GM18505 (cell line): ENCODE data around the gene EEF1AKMT3.

Experiments used
- ATAC-seq: cut with Tn5 transposase; IDR thresholded peaks from one replicate; pipeline ENCODE4 v1.9.1; 2021; ENCODE audit not compliant: unreplicated experiment
- POLR2A ChIP-seq: IDR thresholded peaks from 4 replicates; pipeline ENCODE4 v1.6.1; 2011; ENCODE audit warnings: borderline replicate concordance; ENCODE audit not compliant: insufficient read depth, insufficient read length; ENCODE audit errors: extremely low read depth

Gene EEF1AKMT3

DNA sequence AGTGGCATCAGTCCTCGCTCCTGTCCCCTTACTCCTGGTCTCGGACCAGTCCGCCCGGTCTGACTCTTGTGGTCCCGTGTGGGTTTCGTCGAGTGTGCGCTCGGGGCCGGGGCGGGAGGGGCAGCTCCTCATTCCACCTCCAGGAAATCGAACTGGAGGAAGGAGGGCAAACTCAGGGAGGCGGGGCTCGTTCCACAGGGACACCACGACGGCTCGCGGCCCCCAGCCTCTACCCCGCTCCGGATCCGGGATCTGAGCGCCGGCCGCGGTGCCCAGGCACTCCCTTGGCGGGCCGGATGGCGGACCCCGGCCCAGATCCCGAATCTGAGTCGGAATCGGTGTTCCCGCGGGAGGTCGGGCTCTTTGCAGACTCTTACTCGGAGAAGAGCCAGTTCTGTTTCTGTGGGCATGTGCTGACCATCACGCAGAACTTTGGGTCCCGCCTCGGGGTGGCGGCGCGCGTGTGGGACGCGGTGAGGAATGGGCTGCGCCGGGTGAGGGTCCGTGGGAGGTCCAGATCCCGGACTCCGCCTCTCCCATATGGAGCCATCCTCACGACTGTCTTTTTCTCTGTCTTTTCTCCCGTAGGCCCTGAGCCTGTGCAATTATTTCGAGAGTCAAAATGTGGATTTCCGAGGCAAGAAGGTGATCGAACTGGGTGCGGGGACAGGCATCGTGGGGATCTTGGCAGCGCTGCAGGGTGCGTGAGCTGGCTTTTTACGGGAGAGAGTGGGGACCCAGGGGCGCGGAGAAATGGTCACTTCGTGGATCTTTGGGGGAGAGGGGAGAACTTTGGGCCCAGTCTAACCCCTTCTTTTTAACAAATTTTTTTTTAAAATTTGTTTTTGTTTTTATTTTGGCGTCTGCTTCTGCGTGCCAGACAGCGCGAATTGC is at the start of gene EEF1AKMT3:
TSS of gene EEF1AKMT3 (plus strand) at position 186 of the 894 bp plus-strand sequence. CDS start at position 297, 111 bp downstream.
- TF ChIP-seq POLR2A: no peak
- no peak for ATAC-seq

DNA sequence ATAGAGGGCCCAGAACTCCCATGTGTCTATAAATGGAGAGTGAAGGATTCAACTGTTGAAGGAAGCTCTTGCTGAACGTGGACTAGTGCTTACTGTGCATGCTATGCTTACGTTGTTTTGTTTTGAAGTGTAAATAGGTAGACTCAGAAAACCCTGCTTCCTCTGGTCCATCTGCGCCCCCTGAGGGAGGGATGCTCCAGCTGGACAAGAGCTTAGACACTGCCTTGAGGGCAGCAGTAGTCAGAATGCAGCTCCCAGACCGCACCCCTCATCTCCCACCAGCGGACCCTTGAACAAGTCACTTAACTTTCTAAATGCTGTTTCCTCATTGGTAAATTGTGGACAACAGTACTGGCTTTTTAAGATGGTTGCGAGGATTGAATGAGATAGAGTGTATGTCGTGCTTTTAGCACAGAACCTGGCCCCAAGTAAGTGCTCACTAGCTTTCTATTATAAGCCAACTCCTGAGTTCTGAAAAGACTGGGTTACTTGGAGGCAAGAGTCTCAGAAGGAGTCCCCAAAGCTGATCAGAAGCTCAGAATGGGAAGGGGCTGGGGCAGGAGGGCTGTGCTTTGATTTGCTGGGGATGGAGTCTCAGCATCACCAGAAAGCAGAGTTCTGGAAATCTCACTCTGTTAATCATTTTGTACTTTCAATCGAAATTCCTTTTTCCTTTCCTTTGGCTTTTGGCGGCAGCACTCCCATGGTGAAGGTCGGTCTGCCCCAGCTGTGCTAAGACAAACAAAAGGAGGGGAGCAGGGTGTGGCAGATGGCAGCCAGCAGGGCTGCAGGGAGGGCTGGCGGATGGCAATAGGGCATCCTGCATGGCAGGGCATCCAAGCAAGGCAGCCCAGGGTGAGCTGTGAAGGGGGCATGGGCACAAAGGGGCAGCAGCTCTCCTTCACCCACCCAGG is 49.4 kb upstream of the EEF1AKMT3 start:
- no peak for TF ChIP-seq POLR2A

DNA sequence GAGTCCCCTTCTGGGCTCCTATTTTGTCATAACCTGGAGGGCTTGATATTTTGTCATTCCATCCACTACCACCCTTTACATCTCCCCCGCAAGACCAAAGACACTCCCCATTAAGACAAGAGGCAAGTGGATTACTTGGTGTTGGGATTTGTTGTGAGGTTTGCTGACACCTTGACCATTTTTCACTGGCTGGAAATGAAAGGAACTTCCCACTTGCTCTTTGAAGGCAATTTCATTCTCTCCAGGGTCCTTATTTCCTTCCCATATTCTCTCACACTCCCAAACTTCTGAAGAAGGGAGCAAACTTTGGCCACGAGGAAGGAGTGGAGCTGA is 48.8 kb upstream of the EEF1AKMT3 start:
- no peak for TF ChIP-seq POLR2A
- no peak for ATAC-seq

More for the DNA sequence above, 49.4 kb upstream of the EEF1AKMT3 start:
- ATAC-seq: no peak

DNA sequence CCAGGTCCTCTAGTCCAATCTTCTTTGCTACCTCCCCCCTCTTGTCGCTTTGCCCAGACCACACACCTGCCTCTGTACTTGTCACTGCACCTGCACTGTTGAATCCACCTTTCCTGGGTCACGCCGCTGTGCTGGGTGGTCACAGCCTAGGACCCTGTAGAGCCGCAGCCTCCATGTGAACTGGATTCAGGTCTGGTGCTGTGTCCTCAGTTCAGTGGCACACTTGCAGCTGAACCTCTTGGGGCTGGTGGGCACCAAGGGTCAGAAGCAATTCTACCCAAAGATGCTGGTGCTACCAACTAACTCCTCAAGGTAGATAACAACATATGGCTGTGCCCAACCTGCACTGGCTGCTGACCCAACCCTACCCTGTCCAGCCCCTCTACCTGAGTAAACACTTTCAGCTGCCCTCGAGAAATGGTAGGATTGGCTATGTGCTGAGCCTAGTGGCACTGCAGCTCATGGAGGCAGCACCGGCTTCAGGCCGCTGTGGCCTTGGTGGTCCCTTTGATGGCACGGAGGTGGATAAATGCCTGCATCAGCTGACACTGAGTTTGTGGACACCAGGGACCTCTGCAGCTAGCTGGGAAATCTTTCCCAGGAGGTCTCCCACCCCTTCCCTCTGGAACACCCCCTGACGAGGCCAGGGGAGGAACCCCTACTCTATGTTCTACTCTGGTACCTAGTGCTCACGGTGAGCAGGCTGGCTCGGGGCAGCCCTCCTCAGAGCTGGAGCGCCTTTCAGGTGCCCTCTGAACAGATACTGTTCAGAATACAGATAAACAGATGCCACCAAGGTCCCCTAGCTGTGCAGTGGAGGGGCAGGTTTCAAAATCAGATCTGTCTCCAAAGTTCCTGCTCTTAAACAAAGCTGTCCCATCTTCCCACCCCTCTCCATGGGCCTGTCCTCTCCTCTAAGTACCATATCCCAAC is 48.1 kb upstream of the EEF1AKMT3 start:
- no peak for TF ChIP-seq POLR2A
- no peak for ATAC-seq

DNA sequence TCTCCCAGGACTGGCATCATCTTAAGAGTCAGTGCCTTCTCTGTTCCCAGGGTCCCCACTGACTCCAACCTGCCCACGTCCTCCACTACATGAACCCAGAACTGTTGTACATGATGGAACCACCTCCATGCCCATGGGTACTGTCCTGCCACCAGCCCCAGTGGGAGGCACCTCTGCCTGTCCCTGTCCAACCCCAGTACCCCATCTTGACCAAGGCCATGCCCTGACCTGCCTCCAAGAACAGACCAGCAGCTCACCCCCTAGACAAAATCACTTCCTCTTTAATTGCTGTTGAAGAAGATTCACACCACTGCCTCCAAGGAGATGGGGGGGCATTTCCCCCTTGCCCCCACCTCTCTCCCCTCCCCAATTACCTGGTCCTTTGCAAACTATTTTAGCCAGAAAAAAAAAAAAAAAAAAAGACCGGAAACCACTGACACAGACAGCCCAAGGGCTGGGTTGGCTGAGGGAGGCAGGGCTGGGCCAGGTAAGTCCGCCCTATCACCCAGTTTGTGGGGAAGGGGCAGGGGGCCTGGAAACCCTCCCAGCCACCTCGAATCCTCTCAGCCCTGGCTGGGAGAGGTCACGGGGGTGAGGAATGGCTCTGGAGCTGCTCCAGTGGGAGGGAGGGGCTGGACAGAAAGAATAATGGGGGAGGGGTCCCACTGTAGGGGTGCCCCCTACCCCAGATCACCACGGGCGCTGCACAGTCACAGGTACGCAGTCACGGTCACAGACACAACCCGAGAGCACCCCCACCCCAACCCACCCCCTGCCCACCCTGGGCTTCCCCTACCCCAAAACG is 47.3 kb upstream of the EEF1AKMT3 start:
- no peak for ATAC-seq
- TF ChIP-seq POLR2A: no peak

DNA sequence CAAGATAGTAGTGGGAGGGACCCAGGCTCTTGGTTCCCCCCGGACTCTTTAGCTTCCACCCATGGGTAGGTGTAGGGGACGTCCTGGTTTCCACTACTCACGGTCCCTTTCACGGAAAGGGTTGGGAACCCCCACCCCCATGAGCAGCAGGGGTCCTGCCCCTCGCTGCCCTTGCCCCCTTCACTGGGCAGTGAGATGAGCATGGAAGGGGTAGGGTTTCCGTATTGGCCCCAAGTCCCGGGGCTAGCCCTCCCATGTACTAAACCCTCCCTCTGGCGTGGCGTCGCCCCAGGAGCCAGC is 46.6 kb upstream of the EEF1AKMT3 start:
- no peak for ATAC-seq

DNA sequence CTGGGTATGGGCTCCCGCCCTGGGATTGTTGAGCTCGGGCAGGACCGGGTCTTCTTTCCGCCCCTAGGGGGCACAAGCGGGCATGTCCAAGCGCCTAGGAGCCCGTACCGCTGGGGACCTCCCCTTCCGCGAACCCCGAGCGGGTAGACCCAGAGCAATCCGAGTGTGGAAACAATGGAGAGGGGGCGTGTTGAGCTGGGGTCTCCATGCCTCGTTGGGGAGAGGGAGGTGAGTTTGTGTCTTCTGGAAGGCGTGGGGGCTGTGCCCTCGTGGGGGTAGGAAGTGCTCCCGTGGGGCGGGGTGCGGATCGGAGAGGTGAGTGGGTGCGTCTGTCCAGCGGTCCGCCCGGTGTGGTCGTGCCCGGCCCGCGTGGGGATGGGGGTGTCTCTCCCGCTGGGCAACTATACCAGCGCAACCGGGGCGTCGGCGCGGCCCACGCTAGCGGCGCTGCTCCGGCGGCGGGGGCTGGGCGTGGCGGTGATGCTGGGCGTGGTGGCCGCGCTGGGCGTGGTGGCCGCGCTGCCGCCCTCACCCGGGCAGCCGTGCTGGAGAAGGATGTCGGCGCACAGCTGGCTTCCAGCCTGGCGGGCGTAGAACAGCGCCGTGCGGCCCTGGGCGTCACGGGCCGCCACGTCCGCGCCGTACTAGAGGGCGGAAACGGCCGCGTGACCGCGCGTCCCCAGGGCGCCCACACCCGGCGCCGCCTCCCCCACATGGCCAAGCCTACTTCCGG is 46.1 kb upstream of the EEF1AKMT3 start:
- ATAC-seq: peak; percentile 46
- no peak for TF ChIP-seq POLR2A

More for the DNA sequence above, 46.6 kb upstream of the EEF1AKMT3 start:
- TF ChIP-seq POLR2A: no peak

DNA sequence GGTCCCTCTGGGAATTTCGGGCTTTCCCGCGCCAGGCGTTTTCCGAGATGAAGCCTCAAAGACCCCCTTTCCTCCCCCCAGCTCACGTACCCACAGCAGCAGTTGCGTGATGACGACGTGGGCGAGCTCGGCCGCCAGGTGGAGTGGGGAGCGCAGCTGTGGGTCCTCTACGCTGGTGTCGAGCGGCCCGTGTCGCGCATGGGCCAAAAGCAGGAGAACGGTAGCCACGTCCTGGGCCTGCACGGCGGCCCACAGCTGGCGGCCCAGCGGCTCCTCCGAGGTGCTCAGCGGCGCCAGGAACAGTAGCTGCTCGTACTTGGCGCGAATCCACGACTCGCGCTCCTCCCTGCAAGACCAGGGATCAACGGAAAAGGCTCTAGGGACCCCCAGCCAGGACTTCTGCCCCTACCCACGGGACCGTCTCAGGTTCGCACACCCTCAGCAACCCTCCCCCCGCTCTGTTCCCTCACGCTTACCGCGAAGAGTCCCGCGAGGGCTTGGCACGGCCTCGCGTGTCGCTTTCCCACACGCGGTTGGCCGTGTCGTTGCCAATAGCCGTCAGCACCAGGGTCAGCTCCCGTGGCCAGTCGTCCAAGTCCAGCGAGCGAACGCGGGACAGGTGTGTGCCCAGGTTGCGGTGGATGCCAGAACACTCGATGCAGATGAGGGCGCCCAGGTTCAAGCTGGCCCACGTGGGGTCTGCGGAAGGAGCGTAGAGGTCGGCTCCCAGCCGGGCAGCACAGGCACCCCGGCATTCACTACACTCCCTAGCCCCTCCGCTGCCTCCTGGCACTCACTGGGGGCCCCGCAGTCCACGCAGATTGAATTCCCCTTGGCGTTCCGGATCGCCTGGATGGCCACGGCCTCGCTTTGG is 45.3 kb upstream of the EEF1AKMT3 start:
- ATAC-seq: no peak
- no peak for TF ChIP-seq POLR2A

DNA sequence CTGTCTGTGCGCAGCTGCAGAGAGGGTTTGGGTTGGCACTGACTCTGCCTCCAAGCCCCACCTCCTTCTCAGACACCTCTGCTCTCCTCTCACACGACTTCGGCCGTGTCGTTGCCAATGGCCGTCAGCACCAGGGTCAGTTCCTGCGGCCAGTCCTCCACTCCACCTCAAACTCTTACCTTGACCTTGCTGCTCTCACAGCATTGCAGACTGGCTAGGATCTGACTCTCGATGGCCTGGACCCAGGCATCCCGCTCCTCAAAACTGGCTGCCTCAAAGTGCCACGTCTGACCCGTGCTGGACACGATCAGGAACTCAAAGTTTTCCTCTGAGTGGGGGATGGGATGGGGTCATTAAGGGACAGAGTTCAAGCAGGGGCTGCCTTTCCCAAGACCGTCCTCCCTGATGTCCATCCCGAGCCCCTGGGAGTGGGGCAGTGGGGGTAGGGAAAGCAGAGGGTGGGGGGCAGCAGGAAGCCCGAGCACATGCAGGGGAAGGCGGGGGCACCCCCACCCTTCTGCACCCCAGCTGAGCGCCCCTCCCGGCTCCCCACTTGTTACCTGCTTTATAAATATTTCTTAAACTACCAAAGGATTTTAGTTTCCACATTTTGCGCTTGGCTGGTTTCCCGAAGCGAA is 44.5 kb upstream of the EEF1AKMT3 start:
- ATAC-seq: no peak

DNA sequence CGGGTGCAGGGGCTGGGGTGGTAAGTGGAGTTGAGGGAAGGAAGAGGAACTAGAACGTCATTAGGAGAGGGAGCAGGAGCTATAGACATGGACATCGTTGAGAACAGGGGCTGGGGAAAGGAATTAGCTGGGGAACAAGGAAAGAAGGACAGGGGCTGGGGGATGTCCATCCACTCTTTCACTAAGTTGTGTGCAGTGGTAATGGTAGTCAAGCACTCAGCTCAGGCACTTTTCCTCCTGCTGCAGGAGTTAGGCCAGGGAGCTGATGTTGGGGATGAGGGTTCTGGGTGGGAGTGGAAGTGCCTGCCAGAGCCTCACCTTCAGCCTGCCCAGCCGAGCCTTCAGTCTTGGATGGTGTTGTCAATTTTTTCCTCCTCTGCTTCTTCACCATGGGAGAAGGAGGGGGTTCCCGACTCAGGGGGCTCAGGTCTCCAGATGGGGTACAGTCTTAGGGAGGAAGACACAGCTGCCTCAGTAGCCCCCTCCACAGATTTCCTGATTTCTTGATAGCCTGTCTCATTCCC is 43.0 kb upstream of the EEF1AKMT3 start:
- no peak for TF ChIP-seq POLR2A
- no peak for ATAC-seq

More for the DNA sequence above, 44.5 kb upstream of the EEF1AKMT3 start:
- no peak for TF ChIP-seq POLR2A
